ENCODE measurements around the gene MAP1LC3B. TPM values are rescaled to one million over a fixed set of nuclear protein-coding genes. Genes with fewer than 3 reads are reported as not detected.
A peak's percentile ranks its signal among the peaks of the same experiment; 100 is the strongest.

The MAP1LC3B gene
- total RNA-seq, 1 experiment from 2014 or later = 72.3 TPM

DNA sequence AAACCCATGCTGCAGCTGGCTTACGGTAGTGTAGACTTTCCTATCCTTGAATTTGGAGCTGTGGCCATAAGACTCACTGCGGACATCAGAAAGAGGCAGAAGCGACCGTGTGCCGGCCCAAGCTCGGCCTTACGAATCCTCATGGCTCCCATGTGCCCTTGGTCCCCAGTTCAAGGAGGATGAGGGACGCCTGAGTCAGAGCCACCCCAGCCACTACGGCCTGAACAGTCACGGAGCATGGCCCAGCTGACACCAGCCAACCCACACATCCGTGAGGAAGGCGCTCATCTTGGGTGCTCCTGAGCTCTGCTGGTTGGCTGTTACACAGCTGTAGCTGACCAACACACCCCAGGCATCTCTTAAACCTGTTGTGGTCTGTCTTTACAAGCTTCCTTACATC lies 56.7 kb downstream of the MAP1LC3B start:
- H3K4me3 Mint-ChIP-seq (ENCODE audit: unreplicated experiment) = no peak overlapping the region
- H3K9me3 Mint-ChIP-seq (ENCODE audit: unreplicated experiment) = no peaks in the 10 kb centered on the region
- no peaks in the 10 kb centered on the region for H3K27me3 Mint-ChIP-seq (ENCODE audit: insufficient read depth, unreplicated experiment)
- H3K27ac Mint-ChIP-seq (ENCODE audit: unreplicated experiment) = no peak overlapping the region
- no peaks in the 10 kb centered on the region for H3K27me3 ChIP-seq (replicated peaks; ENCODE audit: control insufficient read depth, insufficient read depth, low read length)
- no peaks in the 10 kb centered on the region for H3K9me3 ChIP-seq
- no peaks in the 10 kb centered on the region for H3K36me3 ChIP-seq (ENCODE audit: control insufficient read depth, insufficient read depth, low read length)
- no peak overlapping the region for H3K4me3 ChIP-seq (ENCODE audit: low read depth, low read length)
- no peak for DNase-seq
- POLR2A ChIA-PET = no interaction called here
- TF ChIP-seq, protein P1, sequence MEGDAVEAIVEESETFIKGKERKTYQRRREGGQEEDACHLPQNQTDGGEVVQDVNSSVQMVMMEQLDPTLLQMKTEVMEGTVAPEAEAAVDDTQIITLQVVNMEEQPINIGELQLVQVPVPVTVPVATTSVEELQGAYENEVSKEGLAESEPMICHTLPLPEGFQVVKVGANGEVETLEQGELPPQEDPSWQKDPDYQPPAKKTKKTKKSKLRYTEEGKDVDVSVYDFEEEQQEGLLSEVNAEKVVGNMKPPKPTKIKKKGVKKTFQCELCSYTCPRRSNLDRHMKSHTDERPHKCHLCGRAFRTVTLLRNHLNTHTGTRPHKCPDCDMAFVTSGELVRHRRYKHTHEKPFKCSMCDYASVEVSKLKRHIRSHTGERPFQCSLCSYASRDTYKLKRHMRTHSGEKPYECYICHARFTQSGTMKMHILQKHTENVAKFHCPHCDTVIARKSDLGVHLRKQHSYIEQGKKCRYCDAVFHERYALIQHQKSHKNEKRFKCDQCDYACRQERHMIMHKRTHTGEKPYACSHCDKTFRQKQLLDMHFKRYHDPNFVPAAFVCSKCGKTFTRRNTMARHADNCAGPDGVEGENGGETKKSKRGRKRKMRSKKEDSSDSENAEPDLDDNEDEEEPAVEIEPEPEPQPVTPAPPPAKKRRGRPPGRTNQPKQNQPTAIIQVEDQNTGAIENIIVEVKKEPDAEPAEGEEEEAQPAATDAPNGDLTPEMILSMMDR (IDR thresholded peaks at IDR 0.05; ENCODE audit: insufficient read depth in 1 of 2, low read depth in 1 of 2, low read length in 1 of 2, severe bottlenecking in 1 of 2, unreplicated experiment in 1 of 2) = no peak
- intact Hi-C loops (cut with micrococcal nuclease; ENCODE audit: unreplicated experiment) = no loop called here
- H3K4me1 Mint-ChIP-seq (ENCODE audit: low read depth, unreplicated experiment) = no peaks in the 10 kb centered on the region
- no peaks in the 10 kb centered on the region for H3K4me1 ChIP-seq
- no TSS peak for BruUV-seq (replicated peaks)
- H3K36me3 Mint-ChIP-seq (ENCODE audit: insufficient read depth, unreplicated experiment) = peaks cover 55% of the 10 kb centered on the region
- CTCF ChIA-PET = no interaction called here

DNA sequence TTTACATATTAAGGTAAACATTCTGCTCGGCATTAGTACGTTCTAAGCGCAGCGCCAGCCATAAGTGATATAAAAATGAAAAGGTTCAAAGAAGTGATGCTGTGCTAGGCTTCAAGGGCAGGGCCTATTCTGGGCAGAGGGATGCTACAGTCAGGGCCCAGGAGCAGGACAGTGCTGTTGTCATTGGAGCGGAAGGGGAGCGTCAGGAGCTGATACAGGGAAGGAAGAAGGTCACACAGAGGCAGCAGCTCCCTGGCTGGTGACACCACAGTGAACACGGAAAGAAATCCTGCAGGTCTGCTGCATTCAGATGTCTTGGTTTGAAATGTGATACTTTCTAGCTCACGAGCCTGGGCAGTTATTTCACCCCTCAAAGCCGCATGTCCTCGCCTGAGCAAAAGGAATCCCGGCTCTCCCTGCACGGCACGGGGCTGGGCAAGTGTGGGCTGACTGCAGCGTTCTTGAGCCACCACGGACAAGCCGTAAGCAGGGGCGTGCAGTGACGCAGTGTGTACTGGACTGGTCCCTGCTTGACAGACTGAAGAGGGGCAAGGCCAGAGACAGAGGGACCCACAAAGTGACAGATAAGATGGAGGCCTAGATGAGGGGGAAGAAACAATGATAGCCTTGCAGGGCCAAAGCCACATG lies 59.6 kb downstream of the MAP1LC3B start:
- DNase-seq = no peak
- no peaks in the 10 kb centered on the region for H3K4me1 Mint-ChIP-seq (ENCODE audit: low read depth, unreplicated experiment)
- no peaks in the 10 kb centered on the region for H3K9me3 Mint-ChIP-seq (ENCODE audit: unreplicated experiment)
- H3K27ac Mint-ChIP-seq (ENCODE audit: unreplicated experiment) = peak overlapping the region; percentile 18
- Histone ChIP-seq H3K9me3 (no peaks in the 10 kb centered on the region), H3K27me3 (replicated peaks; ENCODE audit: control insufficient read depth, insufficient read depth, low read length) (no peaks in the 10 kb centered on the region), H3K36me3 (ENCODE audit: control insufficient read depth, insufficient read depth, low read length) (no peaks in the 10 kb centered on the region), H3K4me3 (ENCODE audit: low read depth, low read length) (no peak overlapping the region), H3K4me1 (0 out of 2 replicates have a peak, but pooled peaks cover 2% of the 10 kb centered on the region)
- intact Hi-C loops (cut with micrococcal nuclease; ENCODE audit: unreplicated experiment) = no loop called here
- no peak overlapping the region for H3K4me3 Mint-ChIP-seq (ENCODE audit: unreplicated experiment)
- H3K27me3 Mint-ChIP-seq (ENCODE audit: insufficient read depth, unreplicated experiment) = no peaks in the 10 kb centered on the region
- POLR2A ChIA-PET = no interaction called here
- TF ChIP-seq, protein P1 (IDR thresholded peaks at IDR 0.05; ENCODE audit: insufficient read depth in 1 of 2, low read depth in 1 of 2, low read length in 1 of 2, severe bottlenecking in 1 of 2, unreplicated experiment in 1 of 2) = no peak
- CTCF ChIA-PET = no interaction called here
- no TSS peak for BruUV-seq (replicated peaks)
- peaks cover 29% of the 10 kb centered on the region for H3K36me3 Mint-ChIP-seq (ENCODE audit: insufficient read depth, unreplicated experiment)

DNA sequence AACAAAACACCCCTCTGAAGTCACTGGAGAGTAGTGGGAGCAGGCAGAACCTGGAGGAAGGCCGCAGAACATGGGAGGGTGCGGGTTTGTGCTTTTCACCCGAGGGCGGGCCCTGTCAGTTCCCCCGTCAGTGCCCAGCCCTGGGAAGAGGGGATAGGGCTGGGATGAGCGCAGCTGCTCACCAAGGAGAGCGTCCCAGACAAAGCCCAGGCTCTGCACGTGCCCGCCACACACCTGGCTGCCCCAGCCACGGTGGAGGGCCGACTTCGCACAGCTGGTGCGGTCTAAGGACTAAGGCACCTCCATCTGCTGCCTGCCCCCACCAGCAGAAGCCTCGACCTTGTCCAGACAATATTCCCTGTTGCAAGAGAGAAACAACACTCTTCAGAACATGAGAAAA lies 61.2 kb downstream of the MAP1LC3B start:
- intact Hi-C loops (cut with micrococcal nuclease; ENCODE audit: unreplicated experiment) = no loop called here
- no peak overlapping the region for H3K27ac Mint-ChIP-seq (ENCODE audit: unreplicated experiment)

More for the DNA sequence above, 61.2 kb downstream of the MAP1LC3B start:
- BruUV-seq (replicated peaks) = no TSS peak
- no peaks in the 10 kb centered on the region for H3K27me3 Mint-ChIP-seq (ENCODE audit: insufficient read depth, unreplicated experiment)
- ChIA-PET CTCF (interaction anchor here (1.3 kb wide), 1 partner anchor 8 kb away, joined by 3 read pairs; no protein-coding TSS in a partner anchor), POLR2A (no interaction called here)
- no peaks in the 10 kb centered on the region for H3K9me3 ChIP-seq
- no peaks in the 10 kb centered on the region for H3K27me3 ChIP-seq (replicated peaks; ENCODE audit: control insufficient read depth, insufficient read depth, low read length)
- no peaks in the 10 kb centered on the region for H3K9me3 Mint-ChIP-seq (ENCODE audit: unreplicated experiment)
- TF ChIP-seq, protein P1 (IDR thresholded peaks at IDR 0.05; ENCODE audit: insufficient read depth in 1 of 2, low read depth in 1 of 2, low read length in 1 of 2, severe bottlenecking in 1 of 2, unreplicated experiment in 1 of 2) = no peak
- no peak for DNase-seq
- peaks cover 24% of the 10 kb centered on the region for H3K36me3 Mint-ChIP-seq (ENCODE audit: insufficient read depth, unreplicated experiment)
- 0 out of 2 replicates have a peak, but pooled peaks cover 1% of the 10 kb centered on the region for H3K36me3 ChIP-seq (ENCODE audit: control insufficient read depth, insufficient read depth, low read length)
- H3K4me1 Mint-ChIP-seq (ENCODE audit: low read depth, unreplicated experiment) = peaks cover 7% of the 10 kb centered on the region
- H3K4me3 ChIP-seq (ENCODE audit: low read depth, low read length) = no peak overlapping the region
- no peak overlapping the region for H3K4me3 Mint-ChIP-seq (ENCODE audit: unreplicated experiment)
- peaks cover 11% of the 10 kb centered on the region; the same call in 1 of the 2 replicates for H3K4me1 ChIP-seq

Other genes with a start within 250 kb of the MAP1LC3B start
- gene C16orf95, start 74.9 kb upstream of the MAP1LC3B start, total RNA-seq (2022) = 4.4 and 6.9 TPM in 2 replicates
- 50.9 and 55.6 TPM in 2 replicates for gene FBXO31, start 8.6 kb upstream of the MAP1LC3B start, total RNA-seq (2022)
- gene ZCCHC14, start 100.7 kb downstream of the MAP1LC3B start, total RNA-seq (2022) = 33.1 and 34.0 TPM in 2 replicates
- 3.5 and 4.8 TPM in 2 replicates for gene JPH3, start 210.2 kb downstream of the MAP1LC3B start, total RNA-seq (2022)